NCI-H2081 (cell line): ENCODE data around the gene TRPV3.
"Not testable (repeated sequence)": the region's sequence is repeated elsewhere in the genome, so short reads cannot be mapped to it uniquely, and the experiment has no call there.

Experiments
- DNase-seq, 2 experiments: peaks; one replicate each; lab custom pipeline; 2025; lab: John Stamatoyannopoulos, UW

The TRPV3 gene

GRCh38 chr17:3573246-3574100 lies 15.9 kb upstream of the TRPV3 start:
- DNase-seq, result no peak

DNA sequence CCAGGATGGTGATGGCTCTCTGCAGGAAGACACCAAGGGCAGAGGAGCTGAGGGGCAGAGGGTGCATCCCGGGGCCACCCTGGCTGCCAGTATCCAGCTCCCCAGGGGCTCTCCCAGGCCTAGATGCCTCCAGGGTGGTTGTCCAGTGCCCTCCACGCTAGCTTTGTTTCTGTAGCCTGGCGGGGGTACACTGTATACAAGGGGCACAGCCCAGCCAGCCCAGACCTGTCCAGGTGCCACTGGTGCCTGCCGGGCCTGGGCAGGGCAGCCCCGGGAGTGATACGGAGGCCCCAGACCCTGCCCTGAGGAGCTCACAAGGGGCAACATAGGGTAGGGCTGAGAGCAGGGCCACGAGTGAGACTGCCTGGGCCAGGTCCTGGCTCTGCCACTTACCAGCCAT lies 14.6 kb upstream of the TRPV3 start:
- no peak for DNase-seq

- no peak for DNase-seq
These were observed 13.7 kb upstream of the TRPV3 start for GRCh38 chr17:3571043-3571900.

GRCh38 chr17:3569534-3570137 lies 12.0 kb upstream of the TRPV3 start:
- no peak for DNase-seq

- no peak for DNase-seq
These were observed 8.9 kb upstream of the TRPV3 start for GRCh38 chr17:3566551-3566950.

GRCh38 chr17:3565143-3565542 lies 7.5 kb upstream of the TRPV3 start:
- no peak for DNase-seq

- not testable (repeated sequence) for DNase-seq
These were observed 6.6 kb upstream of the TRPV3 start for GRCh38 chr17:3564241-3564640.

- DNase-seq, result no peak
These were observed 1.6 kb upstream of the TRPV3 start for GRCh38 chr17:3559270-3559645.

- DNase-seq, result peak in 1 of 2 experiments; percentile 1
These were observed 1.1 kb upstream of the TRPV3 start for GRCh38 chr17:3558603-3559269.

GRCh38 chr17:3556916-3557767 lies 470 bp downstream of the TRPV3 start:
- no peak for DNase-seq

- no peak for DNase-seq
These were observed 1.2 kb downstream of the TRPV3 start for GRCh38 chr17:3556239-3556915.

- no peak for DNase-seq
These were observed 2.3 kb downstream of the TRPV3 start for GRCh38 chr17:3555189-3555796.

DNA sequence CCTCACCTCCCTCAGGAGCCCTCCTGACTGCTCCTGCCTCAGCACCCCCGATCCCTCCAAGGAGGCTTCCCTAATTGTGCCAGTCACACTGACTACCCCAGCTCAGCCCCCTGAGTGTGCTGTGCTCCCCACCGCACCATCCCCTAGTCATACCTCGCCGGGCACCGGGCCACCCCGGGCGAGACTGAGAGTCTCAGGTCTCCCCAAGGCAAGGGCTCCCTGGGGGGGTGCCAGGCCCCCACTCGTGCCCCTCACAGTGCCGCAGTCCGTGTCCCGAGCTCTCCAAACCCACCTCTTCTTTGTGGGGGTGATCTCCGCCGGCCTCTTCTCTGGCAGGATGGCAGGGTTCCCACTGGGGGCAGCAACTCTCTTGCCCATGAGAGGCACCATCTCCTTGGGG lies 3.2 kb downstream of the TRPV3 start:
- no peak for DNase-seq

GRCh38 chr17:3553419-3554401 lies 3.9 kb downstream of the TRPV3 start:
- no peak for DNase-seq

DNA sequence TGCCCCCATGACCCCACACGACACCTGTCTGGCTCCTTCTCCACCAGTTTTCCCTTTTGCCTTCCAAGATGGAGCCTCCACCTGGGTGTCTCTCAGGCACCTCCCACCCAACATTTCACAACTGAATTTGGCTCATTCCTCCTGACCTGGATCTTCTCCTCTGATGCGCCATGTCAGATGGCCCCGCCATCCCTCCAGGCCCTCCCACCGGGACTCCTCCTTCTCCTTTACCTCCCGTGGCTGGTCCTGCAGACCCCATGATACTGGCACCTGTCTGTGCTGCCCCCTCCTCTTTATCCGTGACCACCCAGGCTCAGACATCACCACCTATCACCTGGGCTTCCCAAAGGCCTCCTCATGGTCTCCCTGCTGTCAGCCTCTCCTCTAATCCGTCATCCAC lies 4.7 kb downstream of the TRPV3 start:
- no peak for DNase-seq

DNA sequence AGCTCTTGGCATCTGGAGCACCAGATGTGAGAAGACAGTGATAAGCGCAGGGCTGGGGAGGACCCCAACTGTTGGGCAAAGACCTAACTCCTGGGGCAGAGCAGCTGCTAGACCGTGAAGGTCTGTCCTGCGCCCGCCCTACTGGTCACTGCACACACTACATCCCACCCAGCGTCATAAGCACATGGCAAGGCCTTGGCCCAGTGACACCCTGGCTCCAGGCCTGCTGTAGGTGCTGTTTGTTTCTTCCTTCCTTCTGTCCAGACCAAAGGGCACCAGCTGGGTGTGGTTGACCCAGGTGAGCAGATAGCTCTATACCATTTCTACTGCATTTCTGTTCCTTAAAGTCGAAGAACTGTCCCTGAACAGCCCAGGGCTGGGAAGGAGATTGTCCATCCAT lies 6.4 kb downstream of the TRPV3 start:
- DNase-seq, result no peak

DNA sequence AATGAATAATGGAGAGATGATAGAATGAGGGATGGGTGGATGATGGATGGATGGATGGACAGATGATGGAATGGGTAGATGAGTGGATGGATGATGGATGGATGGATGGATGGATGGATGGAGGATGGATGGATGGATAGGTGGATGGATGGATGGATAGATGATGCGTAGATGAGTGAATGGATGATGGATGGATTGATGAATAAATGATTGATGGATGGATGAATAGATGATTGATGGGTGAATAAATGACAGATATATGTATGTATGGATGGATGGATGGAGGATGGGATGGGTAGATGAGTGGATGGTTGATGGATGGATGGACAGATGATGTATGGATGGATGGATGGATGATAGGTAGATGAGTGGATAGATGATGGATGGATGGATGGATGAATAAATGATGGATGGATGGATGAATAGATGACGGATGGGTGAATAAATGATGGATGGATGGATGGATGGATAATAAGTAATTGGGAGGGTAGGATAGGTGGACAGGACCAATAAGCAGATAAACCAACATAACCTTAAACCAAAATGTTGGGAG lies 7.9 kb downstream of the TRPV3 start:
- DNase-seq, result no peak

GRCh38 chr17:3547628-3548027 lies 10.0 kb downstream of the TRPV3 start:
- no peak for DNase-seq

DNA sequence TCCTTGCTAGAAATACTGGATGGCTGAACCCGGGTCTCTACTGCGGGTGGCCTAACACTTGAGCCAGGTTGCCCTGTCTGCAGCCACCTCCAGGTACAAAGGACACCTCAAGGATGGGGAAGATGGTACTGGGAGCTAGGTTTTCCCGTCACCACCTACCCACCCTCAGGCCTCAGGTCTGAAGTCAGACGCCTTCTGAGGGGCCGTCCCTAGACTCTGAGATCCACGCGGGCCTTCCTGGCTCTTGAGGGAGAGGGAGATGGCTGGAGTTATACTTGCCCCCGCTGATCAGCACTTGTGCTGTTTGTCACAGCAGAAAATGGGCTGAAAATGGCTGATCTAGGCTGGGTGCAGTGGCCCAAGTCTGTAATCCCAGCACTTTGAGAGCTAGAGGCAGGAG lies 10.6 kb downstream of the TRPV3 start:
- no peak for DNase-seq
